Pulmonary artery endothelial cell (primary cell): Measurements from ENCODE around the gene HOXA5. TPM values are rescaled to one million over a fixed set of nuclear protein-coding genes. Genes with fewer than 3 reads are reported as not detected.

ENCODE experiments used
- DNase-seq: peaks from one replicate; pipeline ENCODE4 v3.0.0-alpha.2; 2011; ENCODE audit warnings: low read depth, low spot score
- total RNA-seq: library from RNA; depleted of rRNA; stranded (reverse); fragments of >200 nt; gene quantifications from 2 replicates; pipeline ENCODE4 v1.2.3, GENCODE V29; 2014

The HOXA5 gene
- total RNA-seq, 1 donor from 2014 or later, result 5.9 TPM

DNA sequence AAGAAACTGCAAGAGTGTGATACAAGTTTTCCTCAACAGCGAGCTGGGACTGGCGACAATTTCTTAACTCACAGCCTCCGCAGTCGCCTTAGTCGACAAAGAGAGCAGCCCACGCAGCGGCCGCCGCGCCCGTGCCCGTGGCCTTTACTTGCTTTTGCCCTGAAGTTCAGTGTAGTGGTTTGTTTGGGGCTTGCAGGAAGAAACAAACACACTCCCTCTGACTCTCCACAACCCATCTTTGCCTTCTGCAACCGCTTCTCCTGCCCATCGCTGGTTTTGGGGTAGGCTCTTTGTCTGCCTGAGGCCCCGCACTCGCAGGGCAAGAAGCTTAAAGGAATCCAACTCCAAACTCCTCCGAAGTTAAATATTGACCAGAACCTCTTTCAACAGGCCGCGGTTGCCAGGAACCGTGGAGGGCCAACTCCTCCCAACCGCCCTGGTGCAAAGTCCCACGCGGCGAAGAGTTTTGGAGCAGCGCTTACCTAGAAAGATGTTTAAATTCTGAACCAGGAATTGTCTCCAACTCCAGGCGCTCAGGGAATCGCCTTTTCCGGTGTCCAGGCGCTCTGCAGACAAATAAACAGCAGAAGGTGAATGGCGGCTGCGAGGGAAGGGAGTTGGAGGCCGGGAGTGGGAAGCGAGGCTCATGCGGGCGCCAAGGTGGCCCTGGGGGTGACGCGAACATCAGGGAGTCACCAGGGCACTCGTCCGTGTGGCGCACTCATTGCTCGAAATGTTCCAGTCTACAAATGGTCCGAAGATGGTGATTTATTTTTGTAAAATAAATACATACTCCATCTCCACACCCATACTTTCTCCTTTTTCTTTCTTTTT, 21.2 kb downstream of the HOXA5 start:
- no peak for DNase-seq

- no peak for DNase-seq
Measured at GRCh38 chr7:27121684-27122076, 21.8 kb downstream of the HOXA5 start.

DNA sequence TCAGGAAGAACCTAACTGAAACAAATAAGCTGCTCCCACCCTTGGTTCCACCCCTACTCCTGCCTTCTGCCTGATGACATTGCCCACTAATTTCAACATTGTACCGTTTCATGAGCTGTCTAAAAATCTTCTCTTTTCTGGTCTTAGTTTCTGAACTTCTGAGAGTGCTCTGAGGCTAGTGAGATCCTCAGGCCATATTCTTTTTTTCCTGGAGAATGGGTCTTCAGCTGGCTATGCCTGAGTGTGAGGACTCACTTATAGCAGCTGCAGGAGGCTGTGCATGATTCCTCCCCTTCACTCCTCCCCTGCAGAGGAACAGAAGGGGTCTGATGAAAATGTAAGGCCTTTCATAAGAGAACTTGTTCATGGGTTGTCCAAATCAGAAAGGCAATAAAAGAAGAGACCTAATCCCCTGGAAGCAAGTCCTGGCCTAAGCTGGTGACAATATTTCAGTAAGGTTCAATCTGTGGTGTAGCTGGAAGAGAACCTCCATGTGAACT, 24.0 kb downstream of the HOXA5 start:
- DNase-seq, result no peak

DNA sequence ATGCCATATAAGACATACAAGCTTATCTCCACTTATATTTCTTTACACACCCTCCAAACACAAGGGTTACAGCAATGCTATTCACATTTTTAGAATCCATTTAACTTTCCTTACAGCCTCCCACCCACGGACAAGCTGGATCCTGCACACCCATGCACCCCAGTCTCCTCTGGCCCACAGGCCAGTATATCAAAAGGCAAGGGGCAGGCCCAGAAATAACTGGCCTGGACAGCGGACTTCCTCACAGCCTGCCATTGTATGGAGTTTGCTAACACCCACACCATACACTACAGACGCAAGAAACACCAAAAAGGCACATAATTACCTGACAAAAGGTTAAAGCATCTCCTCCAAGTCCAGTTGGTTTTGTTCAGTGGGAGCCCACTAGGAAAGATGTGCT, 24.9 kb downstream of the HOXA5 start:
- DNase-seq, result no peak

- peak; percentile 64 for DNase-seq
Measured at GRCh38 chr7:27117887-27118491, 25.5 kb downstream of the HOXA5 start.

GRCh38 chr7:27116962-27117886, 26.3 kb downstream of the HOXA5 start:
- DNase-seq, result no peak

DNA sequence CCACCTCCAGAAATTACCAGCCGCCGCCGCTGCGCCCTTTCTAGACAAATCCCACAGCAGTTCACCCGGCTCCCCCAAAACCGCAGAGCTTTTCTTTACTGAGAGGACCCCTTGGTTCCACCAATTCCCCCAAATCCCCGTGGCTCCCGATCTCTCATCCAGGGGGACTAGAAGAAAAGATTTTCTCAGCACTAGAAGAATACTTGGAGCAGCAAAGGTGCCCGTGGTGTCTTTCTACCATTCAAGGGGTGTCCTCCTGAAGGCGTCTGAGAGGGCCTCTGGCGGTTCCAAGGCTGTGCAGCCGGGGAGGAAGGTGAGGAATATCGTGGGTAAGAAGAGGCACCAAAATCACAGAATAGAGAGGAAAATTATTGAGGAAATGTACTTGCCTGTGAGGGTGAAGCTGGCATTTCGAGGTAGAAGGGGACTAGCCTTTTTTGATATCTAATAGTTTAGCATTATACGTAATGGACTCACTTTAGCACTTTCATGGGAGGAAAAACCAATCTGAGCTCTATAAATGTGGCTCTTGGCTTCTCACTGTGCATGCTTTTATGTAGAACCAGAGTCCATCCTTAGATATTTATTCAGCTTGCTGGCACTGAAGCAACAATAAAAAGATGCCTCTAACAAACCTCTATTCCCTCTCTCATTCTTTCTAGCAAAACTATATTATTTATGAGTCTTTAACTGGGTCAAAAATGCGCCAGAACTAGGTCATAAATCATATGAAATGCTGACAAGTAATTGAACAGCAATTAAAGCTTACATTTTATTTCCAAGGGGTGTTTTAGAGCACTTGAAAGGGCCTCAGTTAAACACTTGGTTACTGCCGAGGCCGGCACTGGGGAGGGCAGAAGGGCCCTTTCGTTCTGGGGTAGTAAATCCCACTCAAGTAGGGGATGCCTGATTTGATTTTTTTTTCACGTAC, 27.2 kb downstream of the HOXA5 start:
- DNase-seq, result no peak

DNA sequence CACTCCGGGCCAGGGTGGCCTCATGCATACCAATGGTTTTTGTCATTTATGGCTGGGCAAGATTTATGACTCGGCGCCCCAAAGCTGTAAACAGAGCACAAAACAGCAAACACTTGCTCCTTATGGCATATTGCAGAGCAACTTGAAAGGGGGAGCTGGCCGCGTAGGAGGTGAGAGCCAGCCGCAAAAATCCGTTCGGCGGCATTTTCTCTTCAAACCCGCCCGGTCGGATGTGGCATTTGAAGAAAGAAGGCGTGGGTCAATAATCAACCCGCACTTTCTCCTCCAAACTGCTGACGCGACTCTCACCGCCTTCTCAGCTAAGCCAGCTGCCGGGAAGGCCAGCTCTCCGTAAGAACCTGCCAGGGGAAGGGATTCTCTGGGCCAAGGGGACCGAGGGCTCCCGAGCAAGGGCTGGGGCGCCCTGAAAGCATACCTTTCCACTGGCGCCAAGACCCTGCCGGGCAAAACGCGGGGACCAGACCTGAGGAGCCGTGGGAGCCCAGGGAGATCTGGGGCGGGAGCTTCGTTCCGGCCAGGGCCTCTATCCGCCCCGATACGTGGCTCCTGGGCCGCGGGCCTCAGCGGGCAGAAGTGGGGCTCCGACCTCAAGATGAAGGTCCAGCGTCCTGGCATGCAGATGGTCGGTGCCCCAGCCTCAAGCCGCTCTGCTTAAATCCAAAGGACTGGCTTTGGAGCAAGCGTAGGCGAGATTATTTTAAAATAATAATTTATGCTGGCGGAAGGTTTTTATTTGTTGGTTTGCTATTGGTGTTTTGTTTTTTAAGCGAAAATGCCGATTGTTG, 28.1 kb downstream of the HOXA5 start:
- no peak for DNase-seq

DNA sequence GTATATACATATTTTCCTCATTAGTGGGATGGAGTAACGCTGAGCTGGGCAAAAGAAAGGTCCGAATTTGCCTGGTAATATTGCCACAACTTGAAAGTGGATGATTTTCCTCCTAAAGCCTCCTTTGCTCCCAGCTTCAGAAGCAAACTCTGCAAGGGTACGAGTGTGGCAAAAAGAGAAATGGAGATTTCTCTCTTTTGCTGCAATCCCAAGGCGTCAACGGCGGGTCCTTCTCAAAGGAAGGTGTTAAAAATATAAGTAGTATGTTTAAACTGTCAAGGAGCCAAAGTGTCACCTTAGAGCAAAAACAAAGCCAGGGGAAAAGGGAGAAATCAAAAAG, 28.6 kb downstream of the HOXA5 start:
- no peak for DNase-seq

DNA sequence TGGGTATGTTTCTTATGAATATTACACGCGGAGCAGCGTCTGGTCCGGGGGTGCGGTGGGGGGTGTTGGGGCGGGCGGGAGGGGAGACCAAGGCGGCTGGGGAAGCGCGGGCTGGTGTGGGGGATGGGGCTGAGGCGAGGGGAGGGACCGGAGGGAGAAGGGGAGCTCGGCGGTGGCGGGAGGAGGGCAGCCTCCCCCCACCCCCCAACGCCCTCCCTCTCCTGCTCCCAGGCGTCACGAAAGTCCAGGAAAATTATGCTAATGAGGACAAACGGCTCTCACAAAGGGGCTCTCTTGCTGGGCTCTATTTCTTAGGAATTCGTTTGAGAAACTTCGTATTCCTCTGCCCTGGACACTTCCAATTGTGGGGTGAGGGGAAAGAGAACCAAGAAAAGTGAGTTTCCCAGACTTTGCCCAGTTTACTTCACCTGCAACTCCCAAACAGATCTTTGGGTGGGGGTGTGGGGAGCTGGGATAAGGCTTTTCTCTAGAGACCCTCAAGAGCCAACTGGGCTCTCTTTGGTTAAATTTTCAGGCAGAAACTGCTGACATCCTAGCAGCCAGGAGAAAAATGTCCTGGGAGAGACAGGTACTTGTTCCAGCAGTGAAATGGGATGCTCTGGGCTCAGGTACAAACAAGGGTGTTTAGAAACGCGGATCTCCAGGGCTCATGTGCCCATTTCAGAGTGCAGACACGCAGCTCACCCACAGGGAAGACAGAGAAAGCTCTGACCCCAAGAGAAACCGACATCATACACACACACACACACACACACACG, 29.3 kb downstream of the HOXA5 start:
- no peak for DNase-seq

GRCh38 chr7:27112955-27113949, 30.2 kb downstream of the HOXA5 start:
- peak; percentile 83 for DNase-seq

- no peak for DNase-seq
Measured at GRCh38 chr7:27112361-27112760, 31.1 kb downstream of the HOXA5 start.

DNA sequence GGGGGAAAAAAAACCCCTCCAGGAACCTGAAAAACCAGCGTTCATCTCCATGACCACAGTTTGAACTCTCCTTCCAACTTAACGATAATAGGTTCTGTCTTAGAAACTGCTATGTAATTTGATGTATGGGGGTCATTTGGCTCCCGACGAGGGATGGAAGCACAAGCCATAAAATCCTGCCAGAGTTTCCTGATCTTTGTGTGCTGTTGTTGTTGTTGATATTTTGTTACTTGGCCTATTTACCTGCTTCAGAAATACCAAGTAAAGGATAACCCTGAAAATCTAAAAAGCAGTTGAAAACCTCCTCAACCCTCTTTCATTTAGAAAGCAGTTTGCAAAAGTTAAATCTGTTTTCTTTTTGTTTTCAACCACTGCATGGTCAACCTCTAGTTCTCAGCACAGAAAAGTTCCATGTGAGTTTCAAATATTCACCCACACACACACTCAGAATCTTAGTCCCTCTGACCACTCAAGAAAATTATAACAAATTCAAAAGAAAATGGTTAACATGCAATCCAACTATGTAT, 31.7 kb downstream of the HOXA5 start:
- DNase-seq, result no peak

GRCh38 chr7:27111042-27111750, 32.3 kb downstream of the HOXA5 start:
- DNase-seq, result no peak

DNA sequence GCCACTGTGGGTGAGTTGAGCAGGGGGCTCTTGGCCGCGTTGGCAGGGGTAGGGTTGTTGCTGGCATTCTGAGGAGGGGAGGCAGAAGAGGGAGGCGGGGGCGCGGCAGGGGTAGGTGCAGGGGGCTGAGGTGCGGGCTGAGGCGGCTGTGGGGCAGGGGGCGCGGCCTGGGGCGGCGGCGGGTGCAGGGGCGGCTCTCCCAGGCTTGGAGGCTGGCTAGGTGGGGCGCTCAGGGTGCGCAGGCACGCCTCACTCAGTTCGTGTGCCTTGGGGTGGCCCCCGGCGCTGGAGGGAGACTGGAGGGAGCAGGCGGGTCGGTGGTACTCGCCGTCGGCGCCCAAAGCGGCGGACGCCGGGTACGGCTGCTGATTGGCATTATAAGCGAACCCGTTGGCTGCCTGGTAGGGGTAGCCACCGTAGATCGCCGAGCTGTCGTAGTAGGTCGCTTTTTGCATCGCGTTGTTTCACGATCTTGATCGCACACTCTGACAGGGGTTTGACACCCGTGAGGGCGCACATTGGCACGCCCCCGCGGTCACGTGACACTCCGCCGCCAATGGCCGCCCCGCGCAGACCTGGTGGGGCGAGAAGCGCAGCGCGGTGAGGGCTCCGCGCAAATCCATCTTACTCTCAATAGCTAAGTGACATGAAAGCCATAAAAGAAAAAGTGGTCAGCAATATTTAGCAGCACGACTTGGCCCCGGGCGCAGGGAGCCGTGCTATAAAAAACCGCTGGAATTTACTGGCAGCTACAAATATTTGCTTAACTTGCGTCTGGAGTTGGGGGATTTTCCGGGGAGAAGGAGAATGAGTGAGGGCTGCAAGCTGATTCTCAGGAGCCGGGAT, 33.1 kb downstream of the HOXA5 start:
- DNase-seq, result no peak
